Gastroesophageal sphincter (tissue), 4 donors: Measurements from ENCODE around the gene IKBKE. TPM values are rescaled to one million over a fixed set of nuclear protein-coding genes. Genes with fewer than 3 reads are reported as not detected.

Experiments used
- ATAC-seq: fragments of 150-250 bp; one replicate; pipeline ENCODE4 v1.9.1; 2016; ENCODE audit warnings: mild to moderate bottlenecking, moderate library complexity
- H3K27ac ChIP-seq, 4 donors: fragments of 200-600 bp; sonication (generic) in 3 of 4; 1 replicate in 3 of 4; 2 replicates in 1 of 4; pipeline ENCODE4 v1.5.1; 2016 to 2019
- H3K27me3 ChIP-seq: fragments of 200-600 bp; sonication (generic); one replicate; pipeline ENCODE4 v1.5.1; 2019
- H3K36me3 ChIP-seq, 2 donors: fragments of 200-600 bp; sonication (generic); one replicate each; pipeline ENCODE4 v1.5.1; 2019; ENCODE audit warnings: control low read depth in 1 of 2
- H3K4me1 ChIP-seq, 3 donors: fragments of 200-600 bp; sonication (generic); 1 replicate in 2 of 3; 2 replicates in 1 of 3; pipeline ENCODE4 v1.5.1; 2016 to 2019; ENCODE audit warnings: control low read depth in 2 of 3
- H3K4me3 ChIP-seq, 2 donors: fragments of 200-600 bp; sonication (generic); one replicate each; pipeline ENCODE4 v1.5.1; 2019; ENCODE audit warnings: mild to moderate bottlenecking in 1 of 2, moderate library complexity in 1 of 2
- H3K9me3 ChIP-seq, 3 donors: fragments of 200-600 bp; sonication (generic); one replicate each; pipeline ENCODE4 v1.5.1; 2017 to 2019; ENCODE audit warnings: control low read depth in 2 of 3
- CTCF ChIP-seq, 4 experiments: fragments of 200-600 bp in 2 of 4; fragments of 450-650 bp in 2 of 4; sonication (generic) in 1 of 4; IDR thresholded peaks; one replicate each; pipeline ENCODE4 v1.5.1; 2017 to 2019; ENCODE audit warnings: antibody characterized with exemption in 4 of 4, mild to moderate bottlenecking in 2 of 4, moderate library complexity in 2 of 4
- EP300 ChIP-seq: sonication (generic); formaldehyde crosslinking; IDR thresholded peaks from one replicate; pipeline ENCODE4 v1.6.1; 2017; ENCODE audit warnings: antibody characterized with exemption, mild to moderate bottlenecking
- POLR2A ChIP-seq, 2 donors: fragments of 450-650 bp; IDR thresholded peaks; one replicate each; pipeline ENCODE4 v1.6.1; 2017; ENCODE audit warnings: antibody characterized with exemption in 2 of 2, mild to moderate bottlenecking in 2 of 2, moderate library complexity in 1 of 2
- POLR2AphosphoS5 ChIP-seq: sonication (generic); formaldehyde crosslinking; IDR thresholded peaks from one replicate; pipeline ENCODE4 v1.6.1; 2017; ENCODE audit warnings: antibody characterized with exemption
- WGBS, 2 donors: methylation state at CpG; one replicate each; pipeline ENCODE4 v1.1.5; 2018; ENCODE audit warnings: low coverage in 1 of 2; 5-methylcytosine and 5-hydroxymethylcytosine counted together
- total RNA-seq, 4 donors: library from RNA; depleted of rRNA; stranded (reverse); fragments of >200 nt; gene quantifications; one replicate each; pipeline ENCODE4 v1.1.0, GENCODE V29; 2016

The IKBKE gene
- total RNA-seq, 4 donors from 2014 or later: 2.2 to 3.9 (median 2.7) TPM

GRCh38 chr1:206446688-206447421 lies 23.4 kb upstream of the IKBKE start:
- H3K4me3 ChIP-seq: no peak overlapping the region
- H3K4me1 ChIP-seq: peaks cover 0 to 19% (median 7%) of the 10 kb centered on the region in 3 donors
- WGBS, 2 donors: 79 to 93% methylated on average over 3 to 8 of the region's 11 CpGs
- H3K36me3 ChIP-seq: peaks cover 0 to 94% of the 10 kb centered on the region in 2 donors
- no peaks in the 10 kb centered on the region for H3K9me3 ChIP-seq
- H3K27ac ChIP-seq: no peak overlapping the region
- TF ChIP-seq CTCF (IDR thresholded peaks at IDR 0.05) (no peak), POLR2A (IDR thresholded peaks at IDR 0.05) (no peak), POLR2AphosphoS5 (no peak), EP300 (no peak)
- ATAC-seq: no peak
- no peaks in the 10 kb centered on the region for H3K27me3 ChIP-seq

GRCh38 chr1:206447422-206447765 lies 22.9 kb upstream of the IKBKE start:
- no peak for ATAC-seq
- no peaks in the 10 kb centered on the region for H3K9me3 ChIP-seq
- peaks cover 0 to 19% (median 7%) of the 10 kb centered on the region in 3 donors for H3K4me1 ChIP-seq
- no CpG with 5 or more reads among the region's 3 CpGs for WGBS, 2 donors
- H3K36me3 ChIP-seq: peaks cover 0 to 94% of the 10 kb centered on the region in 2 donors
- no peak overlapping the region for H3K27ac ChIP-seq
- TF ChIP-seq CTCF (IDR thresholded peaks at IDR 0.05) (no peak), EP300 (no peak), POLR2AphosphoS5 (no peak), POLR2A (IDR thresholded peaks at IDR 0.05) (no peak)
- H3K27me3 ChIP-seq: no peaks in the 10 kb centered on the region
- H3K4me3 ChIP-seq: no peak overlapping the region

GRCh38 chr1:206447792-206448191 lies 22.5 kb upstream of the IKBKE start:
- H3K9me3 ChIP-seq: no peaks in the 10 kb centered on the region
- ATAC-seq: no peak
- H3K4me1 ChIP-seq: peaks cover 0 to 19% (median 7%) of the 10 kb centered on the region in 3 donors
- WGBS, 2 donors: 94 to 100% methylated on average over 1 to 2 of the region's 4 CpGs
- H3K27me3 ChIP-seq: no peaks in the 10 kb centered on the region
- H3K36me3 ChIP-seq: peaks cover 0 to 92% of the 10 kb centered on the region in 2 donors
- no peak overlapping the region for H3K27ac ChIP-seq
- no peak for TF ChIP-seq POLR2AphosphoS5
- H3K4me3 ChIP-seq: no peak overlapping the region

- H3K36me3 ChIP-seq: peaks cover 0 to 92% of the 10 kb centered on the region in 2 donors
- H3K4me3 ChIP-seq: no peak overlapping the region
- H3K27me3 ChIP-seq: no peaks in the 10 kb centered on the region
- no peak for ATAC-seq
- 95 to 100% methylated on average over 1 to 3 of the region's 4 CpGs for WGBS, 2 donors
- TF ChIP-seq POLR2AphosphoS5 (no peak), EP300 (no peak), POLR2A (IDR thresholded peaks at IDR 0.05) (no peak), CTCF (IDR thresholded peaks at IDR 0.05) (no peak)
- H3K27ac ChIP-seq: no peak overlapping the region
- no peaks in the 10 kb centered on the region for H3K9me3 ChIP-seq
- H3K4me1 ChIP-seq: peaks cover 0 to 19% (median 7%) of the 10 kb centered on the region in 3 donors
These were observed 21.8 kb upstream of the IKBKE start for GRCh38 chr1:206448471-206448870.

- ATAC-seq: no peak
- Histone ChIP-seq H3K27me3 (no peaks in the 10 kb centered on the region), H3K4me3 (no peak overlapping the region), H3K4me1 (peaks cover 0 to 15% (median 7%) of the 10 kb centered on the region in 3 donors), H3K9me3 (no peaks in the 10 kb centered on the region), H3K27ac (no peak overlapping the region), H3K36me3 (peaks cover 0 to 92% of the 10 kb centered on the region in 2 donors)
- TF ChIP-seq POLR2AphosphoS5: no peak
- TF ChIP-seq CTCF (IDR thresholded peaks at IDR 0.05): no peak
- TF ChIP-seq POLR2A (IDR thresholded peaks at IDR 0.05): no peak
- no peak for TF ChIP-seq EP300
- WGBS, 2 donors: 100% methylated on average over 1 of the region's 1 CpG; no CpG with 5 or more reads in 1 of the 2 donors
These were observed 20.7 kb upstream of the IKBKE start for GRCh38 chr1:206449565-206449964.
